A549 (cell line): ENCODE results near the gene TMEM238L. TPM values are rescaled to one million over a fixed set of nuclear protein-coding genes. Genes with fewer than 3 reads are reported as not detected.

Source experiments
- ATAC-seq, 2 experiments: fragments of 200-7000 bp in 1 of 2; fragments of >200 bp in 1 of 2; cut with Nextera tagmentation in 1 of 2; cut with Tn5 transposase in 1 of 2; 3 replicates each; pipeline versions ENCODE4 v1.8.0 to v1.9.1; 2018 to 2020; ENCODE audit warnings: mild to moderate bottlenecking in 1 of 2, moderate library complexity in 1 of 2
- CTCF ChIA-PET: fragments of 300-600 bp; sonication (Branson Sonifier 250); formaldehyde crosslinking; extraction: SDS; loops from one replicate; lab custom pipeline; 2021; ENCODE audit warnings: antibody characterized with exemption, inconsistent platforms; lab: Yijun Ruan, JAX
- POLR2A ChIA-PET: fragments of 350-600 bp; formaldehyde crosslinking; extraction: SDS; loops from one replicate; lab custom pipeline; 2021; ENCODE audit warnings: antibody characterized with exemption, inconsistent platforms; lab: Yijun Ruan, JAX
- DNase-seq, 2 experiments: peaks; one replicate each; pipeline versions ENCODE4 v3.0.0 to v3.0.0-alpha.2; 2011 to 2016; ENCODE audit warnings: low read depth in 1 of 2, low spot score in 1 of 2
- FAIRE-seq: peaks from 2 replicates; lab custom pipeline; 2011; peaks lifted over from hg19 to GRCh38; lab: Jason Lieb, UNC
- H3K27ac ChIP-seq, 2 experiments: fragments of >200 bp; sonication (Bioruptor Twin); formaldehyde crosslinking; 3 replicates each; pipeline ENCODE4 v1.5.1; 2016 to 2017
- H3K4me1 ChIP-seq: fragments of >200 bp; sonication (Bioruptor Twin); formaldehyde crosslinking; 3 replicates; pipeline ENCODE4 v1.6.1; 2016
- H3K4me2 ChIP-seq: fragments of >200 bp; sonication (Bioruptor Twin); formaldehyde crosslinking; 3 replicates; pipeline ENCODE4 v1.6.1; 2016
- H3K4me3 ChIP-seq: fragments of >200 bp; sonication (Bioruptor Twin); formaldehyde crosslinking; 3 replicates; pipeline ENCODE4 v1.5.1; 2016
- H3K9me3 ChIP-seq: fragments of >200 bp; sonication (Bioruptor Twin); formaldehyde crosslinking; 3 replicates; pipeline ENCODE4 v1.6.1; 2016
- CBX8 ChIP-seq: fragments of 200-600 bp; sonication (generic); IDR thresholded peaks from 2 replicates; pipeline ENCODE4 v1.6.1; 2016
- CEBPB ChIP-seq, 2 experiments: fragments of >200 bp in 1 of 2; sonication (Bioruptor Twin) in 1 of 2; formaldehyde crosslinking in 1 of 2; IDR thresholded peaks; 2 replicates each; pipeline ENCODE4 v1.6.1; 2012 to 2016
- ESRRA ChIP-seq: fragments of 150-350 bp; IDR thresholded peaks from 2 replicates; pipeline ENCODE4 v1.6.1; 2014; ENCODE audit warnings: mild to moderate bottlenecking, low read length, borderline replicate concordance
- HDAC2 ChIP-seq: fragments of 200-600 bp; sonication (generic); IDR thresholded peaks from 2 replicates; pipeline ENCODE4 v1.6.1; 2016
- JUN ChIP-seq, 2 experiments: fragments of >200 bp; sonication (Bioruptor Twin); formaldehyde crosslinking; IDR thresholded peaks; 2 replicates in 1 of 2; 3 replicates in 1 of 2; pipeline ENCODE4 v1.6.1; 2016 to 2017
- KDM1A ChIP-seq: fragments of 200-600 bp; sonication (generic); IDR thresholded peaks from 2 replicates; pipeline ENCODE4 v1.6.1; 2016; ENCODE audit warnings: low read depth, mild to moderate bottlenecking
- KDM5A ChIP-seq: fragments of 200-600 bp; sonication (generic); IDR thresholded peaks from 2 replicates; pipeline ENCODE4 v1.6.1; 2016; ENCODE audit warnings: antibody characterized with exemption, mild to moderate bottlenecking
- MAZ ChIP-seq: fragments of 150-350 bp; IDR thresholded peaks from 2 replicates; pipeline ENCODE4 v1.6.1; 2014; ENCODE audit warnings: antibody characterized with exemption, low read depth, low read length, borderline replicate concordance
- MYC ChIP-seq: IDR thresholded peaks from 2 replicates; pipeline ENCODE4 v1.6.1; 2012; ENCODE audit warnings: mild to moderate bottlenecking, inconsistent platforms, low read length, improper control_type of control experiment, borderline replicate concordance
- NFE2L2 ChIP-seq: fragments of 150-350 bp; conservative IDR thresholded peaks from 2 replicates; pipeline ENCODE4 v1.6.1; 2014; ENCODE audit warnings: low read length
- NPAS2 ChIP-seq: fragments of 250-450 bp; sonication (Bioruptor Pico); IDR thresholded peaks from 2 replicates; pipeline ENCODE4 v1.8.0; 2022; ENCODE audit warnings: mild to moderate bottlenecking, moderate library complexity, borderline replicate concordance
- POLR2A ChIP-seq: IDR thresholded peaks from 2 replicates; pipeline ENCODE4 v1.6.1; 2012; ENCODE audit warnings: mild to moderate bottlenecking, low read length
- POLR2AphosphoS2 ChIP-seq: conservative IDR thresholded peaks from 2 replicates; pipeline ENCODE4 v1.6.1; 2012; ENCODE audit warnings: low read length, improper control_type of control experiment, inconsistent platforms
- RARB ChIP-seq: fragments of 250-450 bp; sonication (Bioruptor Pico); IDR thresholded peaks from 2 replicates; pipeline ENCODE4 v1.8.0; 2021; ENCODE audit warnings: mild to moderate bottlenecking, moderate library complexity
- RCOR1 ChIP-seq: fragments of 150-350 bp; IDR thresholded peaks from 2 replicates; pipeline ENCODE4 v1.6.1; 2014; ENCODE audit warnings: antibody characterized with exemption, low read length, low read depth
- SMC3 ChIP-seq: fragments of >200 bp; sonication (Bioruptor Twin); formaldehyde crosslinking; IDR thresholded peaks from 3 replicates; pipeline ENCODE4 v1.6.1; 2018; ENCODE audit warnings: inconsistent platforms
- TFCP2L1 ChIP-seq: fragments of 250-450 bp; sonication (Bioruptor Pico); IDR thresholded peaks from 2 replicates; pipeline ENCODE4 v1.5.0; 2021; ENCODE audit warnings: mild to moderate bottlenecking
- ZC3H11A ChIP-seq: fragments of 450-650 bp; IDR thresholded peaks from 2 replicates; pipeline ENCODE4 v1.6.1; 2014; ENCODE audit warnings: antibody characterized with exemption, mild to moderate bottlenecking
- ZFP36 ChIP-seq: fragments of 450-650 bp; IDR thresholded peaks from 2 replicates; pipeline ENCODE4 v1.6.1; 2014; ENCODE audit warnings: borderline replicate concordance; ENCODE audit not compliant: partially characterized antibody
- ZNF302 ChIP-seq: fragments of 250-450 bp; sonication (Bioruptor Pico); IDR thresholded peaks from 2 replicates; pipeline ENCODE4 v1.9.0; 2021; ENCODE audit warnings: inconsistent platforms, mild to moderate bottlenecking, moderate library complexity
- WGBS: methylation state at CpG from one replicate; pipeline ENCODE4 v1.1.6; 2017; ENCODE audit errors: missing lambda C conversion rate; 5-methylcytosine and 5-hydroxymethylcytosine counted together
- polyA plus RNA-seq, 4 experiments: library from polyadenylated mRNA; depleted of rRNA in 3 of 4; stranded (reverse); fragments of >200 nt; fragmentation: RNase III in 1 of 4; extraction: RNeasy Plus Mini Kit Qiagen cat#74134 plus additional on column Dnase treatment in 1 of 4; gene quantifications; 2 replicates in 3 of 4; 3 replicates in 1 of 4; pipeline ENCODE4 v1.2.3, GENCODE V29; 2011 to 2017
- TF ChIP-seq, protein P1 (sequence below): fragments of 250-450 bp; sonication (Bioruptor Pico); IDR thresholded peaks from 2 replicates; pipeline ENCODE4 v1.5.0; 2020; ENCODE audit warnings: low read depth, mild to moderate bottlenecking, moderate library complexity
- TF ChIP-seq, protein P2 (sequence below): IDR thresholded peaks from 2 replicates; pipeline ENCODE4 v1.6.1; 2012
- TF ChIP-seq, protein P3 (sequence below): fragments of >200 bp; sonication (Bioruptor Twin); formaldehyde crosslinking; IDR thresholded peaks from 2 replicates; pipeline ENCODE4 v1.6.1; 2016
- TF ChIP-seq, protein P4 (sequence below): fragments of 250-450 bp; sonication (Bioruptor Pico); IDR thresholded peaks from 2 replicates; pipeline ENCODE4 v1.5.0; 2021; ENCODE audit warnings: mild to moderate bottlenecking, moderate library complexity, borderline replicate concordance
- TF ChIP-seq, protein P5 (sequence below): fragments of >200 bp; sonication (Bioruptor Twin); formaldehyde crosslinking; IDR thresholded peaks from 3 replicates; pipeline ENCODE4 v1.6.1; 2016
- TF ChIP-seq, protein P6 (sequence below): fragments of 150-350 bp; IDR thresholded peaks from 2 replicates; pipeline ENCODE4 v1.6.1; 2014; ENCODE audit warnings: low read depth, mild to moderate bottlenecking, low read length

TMEM238L gene
- polyA plus RNA-seq, 2 of the 4 experiments (the other 2 are of a cell fraction): not detected

DNA sequence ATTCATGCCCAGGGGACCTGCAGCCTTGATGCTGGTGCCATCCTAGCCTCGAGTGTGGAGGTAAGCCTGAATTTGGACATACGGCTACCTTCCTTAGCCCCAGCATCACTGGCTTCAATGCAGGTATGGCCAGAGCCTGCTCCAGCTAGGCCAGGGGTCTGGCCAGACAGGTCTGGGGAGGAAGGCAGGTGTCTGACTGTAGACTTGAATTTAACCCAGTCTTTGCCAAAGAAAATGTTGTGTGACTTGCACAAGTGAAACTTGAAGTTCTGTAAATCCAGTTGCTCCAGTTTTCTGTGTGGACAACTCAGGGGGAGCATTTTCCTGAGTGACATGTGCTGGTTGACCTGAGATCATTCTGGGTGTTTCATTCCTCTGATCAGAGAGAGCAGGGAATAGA, 32.8 kb downstream of the TMEM238L start:
- Histone ChIP-seq H3K9me3 (peaks cover 12% of the 10 kb centered on the region), H3K4me1 (no peaks in the 10 kb centered on the region), H3K4me2 (no peak overlapping the region), H3K27ac (no peak overlapping the region), H3K4me3 (no peak overlapping the region)
- ChIA-PET CTCF (no interaction called here), POLR2A (no interaction called here)
- FAIRE-seq: no peak
- no peak for DNase-seq
- WGBS: 39% methylated on average over 2 of the region's 2 CpGs
- ATAC-seq: no peak
- TF ChIP-seq HDAC2 (no peak), JUN (IDR thresholded peaks at IDR 0.05) (no peak), CEBPB (IDR thresholded peaks at IDR 0.05) (no peak), SMC3 (no peak), KDM1A (no peak), MAZ (no peak), ZNF302 (CRISPR knock-in tag) (no peak), NFE2L2 (no peak), CBX8 (no peak), POLR2A (no peak), POLR2AphosphoS2 (no peak), KDM5A (no peak), RCOR1 (no peak), MYC (no peak)
- TF ChIP-seq, protein P1, sequence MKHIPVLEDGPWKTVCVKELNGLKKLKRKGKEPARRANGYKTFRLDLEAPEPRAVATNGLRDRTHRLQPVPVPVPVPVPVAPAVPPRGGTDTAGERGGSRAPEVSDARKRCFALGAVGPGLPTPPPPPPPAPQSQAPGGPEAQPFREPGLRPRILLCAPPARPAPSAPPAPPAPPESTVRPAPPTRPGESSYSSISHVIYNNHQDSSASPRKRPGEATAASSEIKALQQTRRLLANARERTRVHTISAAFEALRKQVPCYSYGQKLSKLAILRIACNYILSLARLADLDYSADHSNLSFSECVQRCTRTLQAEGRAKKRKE (CRISPR knock-in tag): no peak
- TF ChIP-seq, protein P2, sequence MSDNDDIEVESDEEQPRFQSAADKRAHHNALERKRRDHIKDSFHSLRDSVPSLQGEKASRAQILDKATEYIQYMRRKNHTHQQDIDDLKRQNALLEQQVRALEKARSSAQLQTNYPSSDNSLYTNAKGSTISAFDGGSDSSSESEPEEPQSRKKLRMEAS: no peak
- TF ChIP-seq, protein P3, sequence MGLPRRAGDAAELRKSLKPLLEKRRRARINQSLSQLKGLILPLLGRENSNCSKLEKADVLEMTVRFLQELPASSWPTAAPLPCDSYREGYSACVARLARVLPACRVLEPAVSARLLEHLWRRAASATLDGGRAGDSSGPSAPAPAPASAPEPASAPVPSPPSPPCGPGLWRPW: no peak
- TF ChIP-seq, protein P4, sequence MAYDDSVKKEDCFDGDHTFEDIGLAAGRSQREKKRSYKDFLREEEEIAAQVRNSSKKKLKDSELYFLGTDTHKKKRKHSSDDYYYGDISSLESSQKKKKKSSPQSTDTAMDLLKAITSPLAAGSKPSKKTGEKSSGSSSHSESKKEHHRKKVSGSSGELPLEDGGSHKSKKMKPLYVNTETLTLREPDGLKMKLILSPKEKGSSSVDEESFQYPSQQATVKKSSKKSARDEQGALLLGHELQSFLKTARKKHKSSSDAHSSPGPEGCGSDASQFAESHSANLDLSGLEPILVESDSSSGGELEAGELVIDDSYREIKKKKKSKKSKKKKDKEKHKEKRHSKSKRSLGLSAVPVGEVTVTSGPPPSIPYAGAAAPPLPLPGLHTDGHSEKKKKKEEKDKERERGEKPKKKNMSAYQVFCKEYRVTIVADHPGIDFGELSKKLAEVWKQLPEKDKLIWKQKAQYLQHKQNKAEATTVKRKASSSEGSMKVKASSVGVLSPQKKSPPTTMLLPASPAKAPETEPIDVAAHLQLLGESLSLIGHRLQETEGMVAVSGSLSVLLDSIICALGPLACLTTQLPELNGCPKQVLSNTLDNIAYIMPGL (CRISPR knock-in tag): no peak
- TF ChIP-seq, protein P5, sequence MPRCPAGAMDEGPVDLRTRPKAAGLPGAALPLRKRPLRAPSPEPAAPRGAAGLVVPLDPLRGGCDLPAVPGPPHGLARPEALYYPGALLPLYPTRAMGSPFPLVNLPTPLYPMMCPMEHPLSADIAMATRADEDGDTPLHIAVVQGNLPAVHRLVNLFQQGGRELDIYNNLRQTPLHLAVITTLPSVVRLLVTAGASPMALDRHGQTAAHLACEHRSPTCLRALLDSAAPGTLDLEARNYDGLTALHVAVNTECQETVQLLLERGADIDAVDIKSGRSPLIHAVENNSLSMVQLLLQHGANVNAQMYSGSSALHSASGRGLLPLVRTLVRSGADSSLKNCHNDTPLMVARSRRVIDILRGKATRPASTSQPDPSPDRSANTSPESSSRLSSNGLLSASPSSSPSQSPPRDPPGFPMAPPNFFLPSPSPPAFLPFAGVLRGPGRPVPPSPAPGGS: no peak
- TF ChIP-seq, protein P6, sequence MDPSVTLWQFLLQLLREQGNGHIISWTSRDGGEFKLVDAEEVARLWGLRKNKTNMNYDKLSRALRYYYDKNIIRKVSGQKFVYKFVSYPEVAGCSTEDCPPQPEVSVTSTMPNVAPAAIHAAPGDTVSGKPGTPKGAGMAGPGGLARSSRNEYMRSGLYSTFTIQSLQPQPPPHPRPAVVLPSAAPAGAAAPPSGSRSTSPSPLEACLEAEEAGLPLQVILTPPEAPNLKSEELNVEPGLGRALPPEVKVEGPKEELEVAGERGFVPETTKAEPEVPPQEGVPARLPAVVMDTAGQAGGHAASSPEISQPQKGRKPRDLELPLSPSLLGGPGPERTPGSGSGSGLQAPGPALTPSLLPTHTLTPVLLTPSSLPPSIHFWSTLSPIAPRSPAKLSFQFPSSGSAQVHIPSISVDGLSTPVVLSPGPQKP: no peak

GRCh38 chr17:10769840-10770239, 34.1 kb downstream of the TMEM238L start:
- 55% methylated on average over 6 of the region's 6 CpGs for WGBS
- Histone ChIP-seq H3K27ac (no peak overlapping the region), H3K9me3 (peaks cover 7% of the 10 kb centered on the region), H3K4me3 (no peak overlapping the region), H3K4me2 (no peak overlapping the region), H3K4me1 (no peaks in the 10 kb centered on the region)
- POLR2A ChIA-PET: no interaction called here
- FAIRE-seq: no peak
- DNase-seq: no peak
- ATAC-seq: no peak
- TF ChIP-seq, protein P5: no peak
- TF ChIP-seq, protein P6: no peak
- no peak for TF ChIP-seq JUN (IDR thresholded peaks at IDR 0.05)
- TF ChIP-seq, protein P4 (CRISPR knock-in tag): no peak
- TF ChIP-seq ESRRA: no peak
- TF ChIP-seq NPAS2 (CRISPR knock-in tag): no peak
- TF ChIP-seq ZC3H11A: no peak
- no peak for TF ChIP-seq TFCP2L1 (CRISPR knock-in tag)
- TF ChIP-seq ZFP36: no peak
- no peak for TF ChIP-seq MAZ
- TF ChIP-seq, protein P1 (CRISPR knock-in tag): no peak
- TF ChIP-seq RARB (CRISPR knock-in tag): no peak
- CTCF ChIA-PET: interaction anchor here (1.0 kb wide), 1 partner anchor 15 kb away, joined by 4 read pairs; no protein-coding TSS in a partner anchor
